K562 (cell line): Measurements from ENCODE around the gene ABHD8. TPM values are rescaled to one million over a fixed set of nuclear protein-coding genes. Genes with fewer than 3 reads are reported as not detected.

ENCODE experiments used
- ATAC-seq: fragments of 200-7000 bp; cut with Tn5 transposase; 3 replicates; pipeline ENCODE4 v1.9.1; 2020; ENCODE audit warnings: moderate library complexity
- BruUV-seq: library from RNA; stranded (reverse); fragments of 400-500 nt; replicated peaks from 2 replicates; lab custom pipeline; 2021; lab: Mats Ljungman, UMichigan
- CTCF ChIA-PET: fragments of 300-600 bp; formaldehyde crosslinking; extraction: SDS; loops from one replicate; lab custom pipeline; 2021; ENCODE audit warnings: low intra/inter-chr PET ratio; lab: Yijun Ruan, JAX
- POLR2A ChIA-PET: fragments of 300-600, 350-650 bp; sonication (Branson Sonifier 250); formaldehyde crosslinking; extraction: SDS; loops from one replicate; lab custom pipeline; 2021; ENCODE audit warnings: antibody characterized with exemption, inconsistent platforms; lab: Yijun Ruan, JAX
- DNase-seq, 4 experiments: peaks; one replicate each; pipeline versions ENCODE4 v3.0.0 to v3.0.0-alpha.2; 2011 to 2018; ENCODE audit warnings: low spot score in 3 of 4, mixed read lengths in 3 of 4; ENCODE audit errors: extremely low read depth in 1 of 4
- FAIRE-seq: peaks from 2 replicates; lab custom pipeline; 2011; peaks lifted over from hg19 to GRCh38; lab: Jason Lieb, UNC
- H2AFZ ChIP-seq: 2 replicates; pipeline ENCODE4 v1.6.0; 2011; ENCODE audit warnings: low read depth, low read length, control low read depth, inconsistent platforms
- H3K27ac ChIP-seq: fragments of 200-600 bp; 3 replicates; pipeline ENCODE4 v1.8.0; 2011; ENCODE audit warnings: low read depth, mild to moderate bottlenecking, control low read depth, inconsistent platforms, low read length, moderate library complexity, mixed read lengths; ENCODE audit errors: extremely low read depth
- H3K27me3 ChIP-seq, 2 experiments: fragments of 300-600 bp in 1 of 2; 2 replicates in 1 of 2; 3 replicates in 1 of 2; pipeline versions ENCODE4 v1.6.0 to v1.8.0; 2011; ENCODE audit warnings: inconsistent platforms in 2 of 2, low read length in 2 of 2, mild to moderate bottlenecking in 1 of 2, mixed read lengths in 1 of 2, moderate library complexity in 1 of 2; ENCODE audit not compliant: control insufficient read depth in 2 of 2, insufficient read depth in 2 of 2
- H3K36me3 ChIP-seq: fragments of 300-600 bp; 3 replicates; pipeline ENCODE4 v1.8.0; 2011; ENCODE audit warnings: mild to moderate bottlenecking, low read length, inconsistent platforms; ENCODE audit not compliant: control insufficient read depth, insufficient read depth
- H3K4me1 ChIP-seq, 2 experiments: fragments of 200-600 bp in 1 of 2; replicated peaks in 1 of 2; 2 replicates in 1 of 2; 3 replicates in 1 of 2; pipeline versions ENCODE4 v1.5.1 to v1.8.0; 2011; ENCODE audit warnings: inconsistent platforms in 2 of 2, low read length in 2 of 2, mild to moderate bottlenecking in 1 of 2, mixed read lengths in 1 of 2, moderate library complexity in 1 of 2; ENCODE audit not compliant: control insufficient read depth in 2 of 2, insufficient read depth in 2 of 2
- H3K4me2 ChIP-seq: 2 replicates; pipeline ENCODE4 v1.6.1; 2011; ENCODE audit warnings: low read length, control low read depth, inconsistent platforms, mixed read lengths; ENCODE audit not compliant: insufficient read depth
- H3K4me3 ChIP-seq: fragments of 200-600 bp; sonication (generic), shearing (Covaris generic); 2 replicates; pipeline ENCODE4 v1.5.1; 2016; ENCODE audit warnings: control low read depth, inconsistent platforms
- H3K79me2 ChIP-seq: fragments of 200-600 bp; 3 replicates; pipeline ENCODE4 v1.8.0; 2011; ENCODE audit warnings: low read length, inconsistent platforms; ENCODE audit not compliant: control insufficient read depth, insufficient read depth
- H3K9ac ChIP-seq, 2 experiments: 2 replicates each; pipeline versions ENCODE4 v1.6.0 to v1.6.1; 2011; ENCODE audit warnings: low read depth in 2 of 2, low read length in 2 of 2, control low read depth in 1 of 2, inconsistent platforms in 1 of 2, mild to moderate bottlenecking in 1 of 2, mixed read lengths in 1 of 2; ENCODE audit not compliant: insufficient read depth in 1 of 2
- H3K9me1 ChIP-seq: one replicate; pipeline ENCODE4 v1.6.0; 2011; ENCODE audit warnings: inconsistent platforms, mild to moderate bottlenecking, low read length, moderate library complexity; ENCODE audit not compliant: control insufficient read depth, insufficient read depth
- H3K9me3 ChIP-seq: replicated peaks from 2 replicates; pipeline ENCODE4 v1.5.1; 2011; ENCODE audit warnings: low read depth, low read length, inconsistent platforms; ENCODE audit not compliant: control insufficient read depth, insufficient read depth
- H4K20me1 ChIP-seq: replicated peaks from 2 replicates; pipeline ENCODE4 v1.6.1; 2011; ENCODE audit warnings: low read length, inconsistent platforms, mixed read lengths; ENCODE audit not compliant: control insufficient read depth, insufficient read depth
- MAX ChIP-seq: sonication (generic); formaldehyde crosslinking; IDR thresholded peaks from 2 replicates; pipeline ENCODE4 v1.9.0; 2022; ENCODE audit warnings: mild to moderate bottlenecking, missing genetic modification reagents
- ZNF644 ChIP-seq: fragments of 200-800 bp; sonication (Bioruptor generic); IDR thresholded peaks from 2 replicates; pipeline ENCODE4 v1.6.1; 2016; ENCODE audit warnings: low read depth, missing genetic modification characterization, missing compliant biosample characterization
- WGBS: fragments of 100-300 bp; shearing (Covaris generic); methylation state at CpG from one replicate; pipeline ENCODE4 v1.1.6; 2016; ENCODE audit warnings: low coverage, mixed read lengths; ENCODE audit not compliant: insufficient coverage; ENCODE audit errors: missing lambda C conversion rate; 5-methylcytosine and 5-hydroxymethylcytosine counted together
- in situ Hi-C: fragments of 300-500 bp; cut with MboI; formaldehyde crosslinking; loops from 4 replicates; pipeline ENCODE4 v1.15.0; 2018; ENCODE audit warnings: inconsistent platforms, mixed read lengths
- intact Hi-C: fragments of 100-400 bp; cut with micrococcal nuclease; formaldehyde crosslinking; loops from 2 replicates; pipeline ENCODE4 v1.14.2; 2022
- polyA plus RNA-seq, 8 experiments: library from polyadenylated mRNA; depleted of rRNA in 4 of 8; stranded (reverse) in 5 of 8; unstranded in 3 of 8; fragments of >200 nt; fragmentation: Nextera tagmentation in 2 of 8; fragmentation: Illumina TruSeq in 1 of 8; extraction: Ambion mirVana in 2 of 8; extraction: Trizol in 1 of 8; gene quantifications; 2 replicates each; pipeline versions ENCODE4 v1.2.1 to v1.2.3, GENCODE V29; 2011 to 2014; ENCODE audit warnings: inconsistent platforms in 1 of 8, missing spikeins in 1 of 8
- total RNA-seq, 7 experiments: library from RNA; depleted of rRNA in 6 of 7; stranded (reverse); fragments of >200 nt in 6 of 7; fragmentation: Illumina TruSeq in 2 of 7; extraction: Trizol in 2 of 7; gene quantifications; 2 replicates each; pipeline versions ENCODE4 v1.2.1 to v1.2.3, GENCODE V29; 2011 to 2021; ENCODE audit warnings: low replicate concordance in 1 of 7

The ABHD8 gene
- total and polyA plus RNA-seq, 9 of the 15 experiments (the other 6 are each of a cell fraction or from before 2014, with no cell fraction given) = 0.04 to 6.6 (median 2.0) TPM; not detected in 1

GRCh38 chr19:17283504-17283996 lies 19.7 kb downstream of the ABHD8 start:
- no peaks in the 10 kb centered on the region for H3K9me3 ChIP-seq
- H3K9ac ChIP-seq = no peak overlapping the region
- peaks cover 6% of the 10 kb centered on the region; the same call in 1 of the 2 replicates for H4K20me1 ChIP-seq
- intact Hi-C loops = loop anchor here (2.0 to 5.0 kb wide), 2 partner anchors 217 to 511 kb away; no protein-coding TSS in a partner anchor
- ATAC-seq = no peak
- no peak overlapping the region for H3K4me3 ChIP-seq
- no peak overlapping the region for H3K4me2 ChIP-seq
- TF ChIP-seq ZNF644 (tag) (no peak), MAX (CRISPR knock-in tag) (0 out of 2 replicates have a peak, but pooled peaks have one; percentile 22)
- in situ Hi-C loops = no loop called here
- BruUV-seq = no TSS peak
- no peak overlapping the region for H2AFZ ChIP-seq
- H3K9me1 ChIP-seq = peaks cover 3% of the 10 kb centered on the region
- POLR2A ChIA-PET = interaction anchor here (0.6 to 1.6 kb wide), 5 partner anchors 9 to 151 kb away, joined by 3 to 5 read pairs (median 3); no protein-coding TSS in a partner anchor
- CTCF ChIA-PET = interaction anchor here (1.2 to 2.0 kb wide), 2 partner anchors 74 to 79 kb away, joined by 8 to 23 read pairs; no protein-coding TSS in a partner anchor
- H3K27ac ChIP-seq = no peak overlapping the region
- peaks cover 22% of the 10 kb centered on the region; the same call in 1 of the 3 replicates for H3K36me3 ChIP-seq
- H3K27me3 ChIP-seq = no peaks in the 10 kb centered on the region
- FAIRE-seq = no peak
- peaks cover 5% of the 10 kb centered on the region; the same call in 2 of the 3 replicates for H3K79me2 ChIP-seq
- H3K4me1 ChIP-seq = peaks cover 2 to 38% of the 10 kb centered on the region in 2 experiments
- DNase-seq = no peak
- 40% methylated on average over 7 of the region's 7 CpGs for WGBS
